ENCODE data around the gene OXT.

Gene OXT

GRCh38 chr20:3084283-3084985 lies 13.0 kb downstream of the OXT start, which contains the start of gene AVP:
Gene AVP (minus strand): TSS chr20:3084724. CDS start chr20:3084674, 50 bp downstream.
- DNase-seq (ENCODE audit: low read depth in 2 of 2): no peak

DNA sequence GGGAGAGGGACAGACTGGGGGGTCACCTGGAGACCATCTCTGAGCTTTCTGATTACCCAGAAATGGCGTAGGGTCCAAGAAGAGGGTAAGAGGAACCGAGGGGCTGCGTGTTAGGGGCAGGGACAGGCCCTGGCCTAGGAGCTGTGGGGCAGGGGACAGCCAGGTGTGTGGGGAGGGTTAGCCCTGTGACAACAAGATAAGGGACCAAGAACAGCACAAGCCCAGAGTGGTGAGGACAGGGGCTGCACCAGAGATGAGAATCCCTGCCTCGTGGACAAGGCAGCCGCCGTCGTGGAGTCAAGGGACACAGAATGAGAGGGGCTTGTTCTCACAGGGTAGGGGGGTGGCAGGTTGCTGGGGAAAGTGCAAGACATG lies 13.6 kb downstream of the OXT start:
- no peak for DNase-seq (ENCODE audit: low read depth in 2 of 2)

DNA sequence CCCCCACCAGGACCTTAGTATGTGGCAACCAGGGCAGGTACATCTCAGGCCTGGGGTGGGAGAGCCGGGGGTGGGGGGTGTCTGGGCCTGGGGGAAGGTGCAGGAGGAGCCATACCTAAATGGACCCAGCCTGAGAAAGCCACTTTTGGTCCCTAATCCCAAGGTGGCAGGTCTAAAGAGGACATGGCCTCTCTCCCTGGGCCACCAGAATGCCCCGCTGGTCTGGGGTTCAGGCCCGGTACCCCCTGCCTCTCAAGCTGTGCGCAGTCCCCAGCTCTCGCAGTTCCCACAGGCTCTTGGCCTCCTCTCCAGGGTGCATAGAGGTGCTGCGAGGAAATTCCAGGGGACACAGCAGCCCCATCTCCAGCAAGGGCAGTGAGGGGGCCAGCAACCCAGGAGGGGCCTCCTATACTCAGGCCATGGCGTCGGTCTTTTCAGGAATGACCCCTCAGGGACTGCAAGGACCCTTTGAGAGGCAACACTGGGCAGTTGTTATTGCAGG lies 14.2 kb downstream of the OXT start:
- DNase-seq (ENCODE audit: low read depth in 2 of 2): no peak

GRCh38 chr20:3088031-3088430 lies 16.6 kb downstream of the OXT start:
- DNase-seq (ENCODE audit: low read depth in 2 of 2): no peak

DNA sequence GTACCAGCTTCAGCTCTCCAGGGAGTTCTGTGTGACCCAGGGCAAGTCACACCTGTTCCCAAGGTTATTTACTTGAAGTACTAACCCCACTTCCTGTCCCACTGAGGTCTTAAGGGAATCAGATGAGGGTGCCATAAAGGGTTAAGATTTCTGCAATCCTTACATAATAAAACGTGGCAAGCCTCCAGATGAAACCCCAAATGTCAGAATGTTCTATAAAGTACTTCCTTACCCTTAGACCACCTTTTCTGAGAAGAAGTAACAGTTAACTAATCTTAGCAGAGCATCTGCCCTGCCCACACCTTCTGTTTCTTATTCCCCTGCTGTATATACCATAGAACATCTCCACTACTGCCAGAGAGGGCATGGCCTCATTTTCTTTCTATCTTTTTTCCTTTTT lies 19.1 kb downstream of the OXT start:
- no peak for DNase-seq (ENCODE audit: low read depth in 2 of 2)

DNA sequence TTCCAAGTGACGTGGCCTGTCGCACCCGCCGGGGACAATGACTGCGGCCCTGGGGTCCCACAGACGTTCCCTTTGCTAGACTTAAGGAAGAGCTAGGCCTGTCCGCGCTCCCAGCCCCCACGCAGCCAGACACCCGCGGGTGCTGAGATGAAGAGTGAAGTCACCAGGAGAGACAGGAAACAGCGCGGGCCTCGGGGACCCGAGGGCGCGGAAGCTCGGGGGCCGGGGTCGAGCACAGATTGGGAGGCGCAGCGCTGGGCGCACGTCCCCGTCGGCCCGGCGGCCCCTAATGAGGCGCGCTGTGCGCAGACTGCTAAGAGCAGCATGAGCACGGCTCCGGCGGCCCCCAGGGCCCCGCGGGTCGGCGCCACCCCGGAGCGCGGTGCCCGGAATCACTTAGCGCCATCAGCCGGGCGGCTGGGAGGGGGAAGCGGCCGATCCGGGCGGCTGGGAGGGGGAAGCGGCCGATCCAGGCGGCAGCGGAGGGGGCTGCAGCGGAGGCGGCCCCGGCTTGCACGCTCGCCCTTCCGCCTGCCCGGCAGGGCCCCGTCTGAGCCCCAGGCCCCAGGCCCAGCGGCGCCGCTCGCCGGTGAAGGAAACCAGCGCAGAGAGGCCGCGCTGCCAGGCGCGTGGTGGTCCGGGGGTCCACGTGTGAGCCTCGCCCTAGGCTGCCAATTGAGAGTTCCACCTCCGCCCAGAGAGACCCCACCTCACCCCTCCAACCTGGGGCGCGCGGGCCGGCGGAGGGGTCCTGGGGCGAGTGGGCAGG lies 21.4 kb downstream of the OXT start:
- DNase-seq (ENCODE audit: low read depth in 2 of 2): no peak

GRCh38 chr20:3093861-3094361 lies 22.5 kb downstream of the OXT start:
- DNase-seq (ENCODE audit: low read depth in 2 of 2): no peak

DNA sequence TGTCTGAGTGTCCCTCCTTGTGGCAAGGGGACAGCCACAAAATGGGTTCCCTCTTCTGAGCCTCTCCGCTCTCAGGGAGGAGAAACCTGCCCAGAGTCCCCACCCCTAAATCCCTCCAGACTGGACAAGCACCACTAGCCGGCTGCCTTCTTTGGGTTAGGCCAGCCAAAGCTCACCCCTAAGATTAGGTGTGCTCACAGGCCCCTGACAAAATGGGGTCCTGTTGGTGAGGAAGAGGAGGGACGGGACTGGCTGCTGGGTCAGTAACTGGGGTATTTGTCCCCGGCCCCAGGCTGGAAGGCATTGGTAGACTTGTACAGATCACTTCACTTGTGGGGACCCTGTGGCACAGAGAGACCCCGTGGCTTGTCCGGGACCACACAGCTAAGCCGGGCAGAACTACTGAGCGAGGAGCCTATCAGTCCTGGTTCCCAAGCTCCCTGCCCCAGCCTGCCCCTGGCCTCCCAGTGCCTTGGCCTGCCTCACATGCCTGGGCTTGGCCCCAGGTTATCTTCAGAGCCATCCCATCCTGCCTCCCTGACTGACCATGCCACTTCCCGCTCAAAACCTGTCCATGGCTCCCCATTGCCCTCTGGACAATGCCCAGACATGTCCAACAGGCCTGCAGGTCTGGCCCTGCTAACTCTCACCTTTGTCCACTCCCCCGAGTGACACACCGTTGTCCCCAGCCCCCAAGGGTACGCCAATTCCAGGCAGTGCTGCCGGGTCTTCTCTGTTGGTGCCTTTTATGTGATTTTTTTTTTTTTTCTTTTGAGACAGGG lies 23.6 kb downstream of the OXT start:
- no peak for DNase-seq (ENCODE audit: low read depth in 2 of 2)

GRCh38 chr20:3100480-3100879 lies 29.1 kb downstream of the OXT start:
- no peak for DNase-seq (ENCODE audit: low read depth in 2 of 2)

DNA sequence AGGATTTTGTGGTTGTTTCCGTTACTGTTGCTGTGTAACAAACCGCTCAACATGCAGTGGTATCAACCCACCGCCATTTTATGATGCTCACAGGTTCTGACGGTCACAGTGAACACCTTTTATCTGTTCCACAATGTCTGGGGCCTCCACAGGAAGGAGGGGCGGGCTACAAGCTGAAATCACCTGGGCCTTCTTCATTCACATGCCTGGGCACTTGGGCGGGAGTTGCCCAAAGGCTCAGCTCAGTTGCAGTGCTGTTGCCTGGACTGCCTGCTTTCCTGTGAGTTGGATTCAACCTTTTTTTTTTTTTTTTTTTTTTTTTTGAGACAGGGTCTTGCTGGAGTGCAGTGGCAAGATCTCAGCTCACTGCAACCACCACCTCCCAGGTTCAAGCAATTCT lies 29.8 kb downstream of the OXT start:
- no peak for DNase-seq (ENCODE audit: low read depth in 2 of 2)

DNA sequence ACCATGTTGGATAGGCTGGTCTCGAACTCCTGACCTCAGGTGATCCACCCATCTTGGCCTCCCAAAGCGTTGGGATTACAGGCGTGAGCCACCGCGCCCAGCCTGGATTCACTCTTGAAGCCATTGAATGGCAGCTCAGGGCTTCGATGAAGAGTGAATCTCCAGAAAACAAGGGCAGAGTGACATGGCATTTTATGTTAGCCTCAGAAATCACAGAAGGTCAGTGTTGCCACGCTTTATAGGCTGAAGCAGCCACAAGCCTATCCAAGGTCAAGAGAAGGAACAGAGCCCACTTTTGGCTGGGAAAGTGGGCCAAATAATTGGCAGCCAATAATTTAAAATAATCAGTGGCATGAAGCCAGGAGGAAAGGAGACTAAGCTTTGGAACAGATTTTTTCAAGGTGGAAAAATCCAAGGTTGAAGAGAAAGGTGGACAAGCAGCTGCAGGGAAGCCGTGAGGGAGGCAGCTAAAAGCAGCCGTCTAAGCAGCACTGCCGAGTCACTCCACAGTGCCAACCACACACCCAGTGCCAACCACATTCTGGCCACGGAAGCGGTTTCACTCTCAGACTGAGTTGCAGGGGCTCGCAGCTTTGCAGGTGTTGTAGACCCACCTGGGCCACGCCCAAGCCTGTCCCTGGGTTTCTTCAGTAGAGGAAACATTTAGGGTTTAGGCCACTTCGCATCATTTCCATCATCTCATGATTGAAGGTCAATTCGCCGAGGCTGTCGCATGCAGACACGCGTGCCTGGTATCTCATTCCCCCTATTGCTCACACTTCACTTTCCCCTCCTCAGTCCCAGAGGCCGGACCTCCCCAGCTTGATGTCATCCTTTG lies 30.5 kb downstream of the OXT start:
- DNase-seq (ENCODE audit: low read depth in 2 of 2): peak; percentile 49 to 65

- DNase-seq (ENCODE audit: low read depth in 2 of 2): no peak
These were observed 31.4 kb downstream of the OXT start for GRCh38 chr20:3102575-3103368.

- DNase-seq (ENCODE audit: low read depth in 2 of 2): no peak
These were observed 32.1 kb downstream of the OXT start for GRCh38 chr20:3103369-3104032.

DNA sequence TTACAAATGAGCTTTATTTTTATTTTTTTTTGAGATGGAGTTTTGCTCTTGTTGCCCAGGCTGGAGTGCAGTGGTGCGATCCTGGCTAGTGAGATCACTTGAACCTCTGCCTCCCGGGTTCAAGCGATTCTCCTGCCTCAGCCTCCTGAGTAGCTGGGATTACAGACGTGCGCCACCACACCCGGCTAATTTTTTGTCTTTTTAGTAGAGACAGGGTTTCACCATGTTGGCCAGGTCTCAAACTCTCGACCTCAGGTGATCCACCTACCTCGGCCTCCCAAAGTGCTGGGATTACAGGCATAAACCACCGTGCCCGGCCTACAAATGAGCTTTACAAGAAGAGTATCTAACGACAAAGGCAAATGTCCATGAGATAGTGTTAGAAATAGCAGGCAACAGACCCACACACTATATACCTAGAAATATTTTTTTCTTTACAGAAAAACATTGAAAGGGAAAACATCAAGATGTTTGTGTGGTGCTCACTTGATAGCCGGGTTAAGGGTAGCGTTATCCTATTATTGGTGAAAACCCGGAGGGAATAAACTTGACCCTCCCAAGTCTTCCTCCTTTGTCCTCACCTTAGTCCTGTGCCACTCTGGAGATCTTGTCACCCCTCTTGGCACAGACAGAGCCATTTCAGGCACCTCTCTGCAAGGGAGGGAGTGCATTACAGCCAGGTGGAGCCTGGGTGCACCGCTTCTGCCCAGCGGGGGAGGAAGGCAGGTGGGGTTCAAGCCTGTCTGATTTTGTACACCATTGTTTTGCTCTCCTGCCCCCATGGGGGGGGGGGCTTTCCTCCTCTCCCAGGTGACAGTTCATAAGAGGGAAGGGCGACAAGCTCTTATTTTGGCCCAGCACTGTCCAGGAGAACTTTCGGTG lies 34.1 kb downstream of the OXT start:
- no peak for DNase-seq (ENCODE audit: low read depth in 2 of 2)

- DNase-seq (ENCODE audit: low read depth in 2 of 2): no peak
These were observed 34.8 kb downstream of the OXT start for GRCh38 chr20:3106185-3106584.

- DNase-seq (ENCODE audit: low read depth in 2 of 2): no peak
These were observed 35.4 kb downstream of the OXT start for GRCh38 chr20:3106658-3107463.

DNA sequence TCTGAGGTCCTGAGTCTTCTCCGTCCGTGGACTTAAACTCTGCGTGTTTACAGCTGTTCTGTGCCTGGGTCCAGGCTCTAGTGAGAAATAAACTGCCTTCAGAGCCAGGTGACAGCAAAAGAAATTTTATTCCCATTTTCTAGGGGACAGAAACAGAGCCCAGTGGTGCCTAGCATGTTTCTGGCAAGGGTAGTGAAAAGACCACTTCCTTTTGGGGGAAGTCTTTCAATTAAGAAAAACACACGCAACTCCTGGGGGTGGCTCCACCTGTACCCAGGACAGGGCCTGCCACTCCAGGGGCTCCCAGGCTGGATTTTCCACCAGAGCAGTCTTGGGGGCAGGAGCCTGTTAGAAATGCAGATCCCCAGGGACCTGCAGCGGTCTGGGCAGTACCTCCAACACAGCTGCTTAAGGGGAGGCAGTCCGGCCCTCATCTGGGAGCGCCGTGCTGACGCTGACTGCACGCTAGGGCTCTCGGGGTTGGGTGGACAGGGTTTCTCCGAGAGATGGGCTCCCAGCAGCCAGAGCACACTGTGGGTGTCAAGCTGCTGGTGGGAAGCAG lies 36.1 kb downstream of the OXT start:
- DNase-seq (ENCODE audit: low read depth in 2 of 2): no peak

All from stimulated activated CD8-positive, alpha-beta memory T cell treated with anti-CD3 and anti-CD28 coated beads, Interleukin-2, amount 100 ng/mL, for 48 hours (primary cell).